ENCODE results near the gene HDDC3. TPM values are rescaled to one million over a fixed set of nuclear protein-coding genes. Genes with fewer than 3 reads are reported as not detected.
A peak's percentile ranks its signal among the peaks of the same experiment; 100 is the strongest.

The HDDC3 gene
- total RNA-seq, 2 experiments from 2014 or later = 22.9 to 26.2 TPM

GRCh38 chr15:90949979-90950675, 17.8 kb upstream of the HDDC3 start:
- Mint-ChIP-seq H3K4me3 (no peak overlapping the region), H3K36me3 (ENCODE audit: low read depth) (peaks cover 43% of the 10 kb centered on the region), H3K4me1 (peaks cover 14% of the 10 kb centered on the region), H3K27ac (no peak overlapping the region), H3K9me3 (no peaks in the 10 kb centered on the region), H3K27me3 (no peaks in the 10 kb centered on the region)
- POLR2A ChIA-PET = no interaction called here
- CTCF ChIA-PET = interaction anchor here (10.2 kb wide), 1 partner anchor 16 kb away, joined by 135 read pairs; the partner anchor contains the start of genes HDDC3 and UNC45A
- no peak for DNase-seq

GRCh38 chr15:90948506-90948905, 16.2 kb upstream of the HDDC3 start:
- no peak for DNase-seq
- Mint-ChIP-seq H3K4me1 (peaks cover 2% of the 10 kb centered on the region), H3K27ac (no peak overlapping the region), H3K4me3 (no peak overlapping the region), H3K27me3 (no peaks in the 10 kb centered on the region), H3K9me3 (no peaks in the 10 kb centered on the region), H3K36me3 (ENCODE audit: low read depth) (peaks cover 52% of the 10 kb centered on the region)
- ChIA-PET POLR2A (no interaction called here), CTCF (interaction anchor here (0.6 to 10.3 kb wide), 3 partner anchors 7 to 302 kb away, joined by 4 to 135 read pairs (median 58); partner anchors contain the start of genes HDDC3, RCCD1 and UNC45A)

GRCh38 chr15:90947577-90948357, 15.4 kb upstream of the HDDC3 start:
- Mint-ChIP-seq H3K9me3 (no peaks in the 10 kb centered on the region), H3K4me1 (no peaks in the 10 kb centered on the region), H3K4me3 (no peak overlapping the region), H3K27me3 (no peaks in the 10 kb centered on the region), H3K27ac (no peak overlapping the region), H3K36me3 (ENCODE audit: low read depth) (peaks cover 55% of the 10 kb centered on the region)
- CTCF ChIA-PET = interaction anchor here (10.2 to 10.3 kb wide), 2 partner anchors 8 to 14 kb away, joined by 58 to 135 read pairs; partner anchors contain the start of genes HDDC3, RCCD1 and UNC45A
- DNase-seq = no peak
- POLR2A ChIA-PET = no interaction called here

GRCh38 chr15:90946941-90947576, 14.7 kb upstream of the HDDC3 start:
- no peaks in the 10 kb centered on the region for H3K9me3 Mint-ChIP-seq
- no peak overlapping the region for H3K4me3 Mint-ChIP-seq
- no peaks in the 10 kb centered on the region for H3K27me3 Mint-ChIP-seq
- H3K36me3 Mint-ChIP-seq (ENCODE audit: low read depth) = peaks cover 54% of the 10 kb centered on the region
- no peaks in the 10 kb centered on the region for H3K4me1 Mint-ChIP-seq
- DNase-seq = no peak
- H3K27ac Mint-ChIP-seq = no peak overlapping the region
- ChIA-PET POLR2A (no interaction called here), CTCF (interaction anchor here (0.5 to 10.3 kb wide), 3 partner anchors 9 to 191 kb away, joined by 3 to 135 read pairs (median 58); partner anchors contain the start of genes HDDC3, RCCD1 and UNC45A)

GRCh38 chr15:90946538-90946937, 14.2 kb upstream of the HDDC3 start:
- no peak for DNase-seq
- CTCF ChIA-PET = interaction anchor here (0.5 to 10.3 kb wide), 4 partner anchors 9 to 446 kb away, joined by 3 to 135 read pairs (median 30); partner anchors contain the start of genes HDDC3, RCCD1 and UNC45A
- H3K9me3 Mint-ChIP-seq = no peaks in the 10 kb centered on the region
- H3K36me3 Mint-ChIP-seq (ENCODE audit: low read depth) = peaks cover 50% of the 10 kb centered on the region
- POLR2A ChIA-PET = no interaction called here
- no peaks in the 10 kb centered on the region for H3K4me1 Mint-ChIP-seq
- no peaks in the 10 kb centered on the region for H3K27me3 Mint-ChIP-seq
- no peak overlapping the region for H3K4me3 Mint-ChIP-seq
- no peak overlapping the region for H3K27ac Mint-ChIP-seq

- Mint-ChIP-seq H3K9me3 (no peaks in the 10 kb centered on the region), H3K27ac (no peak overlapping the region), H3K36me3 (ENCODE audit: low read depth) (peaks cover 56% of the 10 kb centered on the region), H3K4me3 (no peak overlapping the region), H3K27me3 (no peaks in the 10 kb centered on the region), H3K4me1 (no peaks in the 10 kb centered on the region)
- ChIA-PET CTCF (interaction anchor here (10.2 to 10.3 kb wide), 2 partner anchors 11 kb away, joined by 58 to 135 read pairs; partner anchors contain the start of genes HDDC3, RCCD1 and UNC45A), POLR2A (interaction anchor here (0.6 kb wide), 1 partner anchor 12 kb away, joined by 3 read pairs; no protein-coding TSS in a partner anchor)
- no peak for DNase-seq
Measured at GRCh38 chr15:90945091-90945490, 12.7 kb upstream of the HDDC3 start.

- Mint-ChIP-seq H3K4me1 (no peaks in the 10 kb centered on the region), H3K9me3 (no peaks in the 10 kb centered on the region), H3K27ac (no peak overlapping the region), H3K27me3 (no peaks in the 10 kb centered on the region), H3K4me3 (no peak overlapping the region), H3K36me3 (ENCODE audit: low read depth) (peaks cover 53% of the 10 kb centered on the region)
- CTCF ChIA-PET = interaction anchor here (0.6 to 10.3 kb wide), 3 partner anchors 9 to 27 kb away, joined by 3 to 135 read pairs (median 58); partner anchors contain the start of genes HDDC3, RCCD1 and UNC45A
- POLR2A ChIA-PET = no interaction called here
- DNase-seq = no peak
Measured at GRCh38 chr15:90942354-90943120, 10.2 kb upstream of the HDDC3 start.

GRCh38 chr15:90941038-90941437, 8.7 kb upstream of the HDDC3 start:
- no peak for DNase-seq
- H3K36me3 Mint-ChIP-seq (ENCODE audit: low read depth) = peaks cover 57% of the 10 kb centered on the region
- POLR2A ChIA-PET = no interaction called here
- H3K9me3 Mint-ChIP-seq = no peaks in the 10 kb centered on the region
- H3K27ac Mint-ChIP-seq = no peak overlapping the region
- CTCF ChIA-PET = interaction anchor here (10.2 to 10.3 kb wide), 2 partner anchors 7 to 15 kb away, joined by 58 to 135 read pairs; partner anchors contain the start of genes HDDC3, RCCD1 and UNC45A
- peaks cover 10% of the 10 kb centered on the region for H3K4me1 Mint-ChIP-seq
- no peaks in the 10 kb centered on the region for H3K27me3 Mint-ChIP-seq
- H3K4me3 Mint-ChIP-seq = no peak overlapping the region

GRCh38 chr15:90939756-90940155, 7.4 kb upstream of the HDDC3 start:
- POLR2A ChIA-PET = no interaction called here
- peaks cover 51% of the 10 kb centered on the region for H3K36me3 Mint-ChIP-seq (ENCODE audit: low read depth)
- peaks cover 14% of the 10 kb centered on the region for H3K4me1 Mint-ChIP-seq

GRCh38 chr15:90938261-90938660, 5.9 kb upstream of the HDDC3 start:
- no peak overlapping the region for H3K4me3 Mint-ChIP-seq
- peaks cover 29% of the 10 kb centered on the region for H3K4me1 Mint-ChIP-seq
- no peak overlapping the region for H3K27ac Mint-ChIP-seq
- DNase-seq = no peak
- ChIA-PET POLR2A (no interaction called here), CTCF (interaction anchor here (1.0 to 9.8 kb wide), 2 partner anchors 18 to 39 kb away, joined by 3 to 140 read pairs; partner anchors contain the start of gene RCCD1)
- H3K36me3 Mint-ChIP-seq (ENCODE audit: low read depth) = peaks cover 43% of the 10 kb centered on the region
- H3K27me3 Mint-ChIP-seq = no peaks in the 10 kb centered on the region
- no peaks in the 10 kb centered on the region for H3K9me3 Mint-ChIP-seq

More at GRCh38 chr15:90939756-90940155, 7.4 kb upstream of the HDDC3 start:
- Mint-ChIP-seq H3K27ac (no peak overlapping the region), H3K4me3 (no peak overlapping the region), H3K9me3 (no peaks in the 10 kb centered on the region), H3K27me3 (no peaks in the 10 kb centered on the region)
- CTCF ChIA-PET = interaction anchor here (1.1 to 10.3 kb wide), 2 partner anchors 8 to 16 kb away, joined by 8 to 58 read pairs; partner anchors contain the start of gene RCCD1
- no peak for DNase-seq

GRCh38 chr15:90936823-90937222, 4.5 kb upstream of the HDDC3 start:
- Mint-ChIP-seq H3K4me1 (peaks cover 37% of the 10 kb centered on the region), H3K27ac (no peak overlapping the region), H3K4me3 (peak overlapping the region; percentile 82), H3K27me3 (no peaks in the 10 kb centered on the region), H3K36me3 (ENCODE audit: low read depth) (peaks cover 36% of the 10 kb centered on the region), H3K9me3 (no peaks in the 10 kb centered on the region)
- ChIA-PET CTCF (interaction anchor here (0.6 to 9.8 kb wide), 5 partner anchors 9 to 1614 kb away, joined by 3 to 140 read pairs (median 3); partner anchors contain the start of gene RCCD1), POLR2A (no interaction called here)
- DNase-seq = no peak

Data from activated CD4-positive, alpha-beta T cell treated with anti-CD3 and anti-CD28 coated beads, Interleukin-2, amount 10 ng/mL, durations not matched to agents 7 days and 5 days (primary cell).